Smooth muscle cell (in vitro differentiated cells): ENCODE data around the gene SRBD1. TPM values are rescaled to one million over a fixed set of nuclear protein-coding genes. Genes with fewer than 3 reads are reported as not detected.

Experiments used
- DNase-seq: peaks from one replicate; lab custom pipeline; 2025; ENCODE audit not compliant: unreplicated experiment; lab: John Stamatoyannopoulos, UW
- H2AFZ ChIP-seq: fragments of 200-600 bp; sonication (generic); 2 replicates; pipeline ENCODE4 v1.6.0; 2016; ENCODE audit warnings: antibody characterized with exemption, low read depth, mild to moderate bottlenecking
- H3F3A ChIP-seq: fragments of 200-600 bp; sonication (generic); 2 replicates; pipeline ENCODE4 v1.6.0; 2017; ENCODE audit warnings: antibody characterized with exemption, low read depth
- H3K27ac ChIP-seq: fragments of 200-600 bp; sonication (generic); 2 replicates; pipeline ENCODE4 v1.5.1; 2016; ENCODE audit warnings: low read depth, mild to moderate bottlenecking
- H3K27me3 ChIP-seq: fragments of 200-600 bp; sonication (generic); 2 replicates; pipeline ENCODE4 v1.6.1; 2016; ENCODE audit warnings: low read depth, mild to moderate bottlenecking
- H3K36me3 ChIP-seq: fragments of 200-600 bp; sonication (generic); 2 replicates; pipeline ENCODE4 v1.5.1; 2016; ENCODE audit warnings: low read depth
- H3K4me1 ChIP-seq: fragments of 200-600 bp; sonication (generic); 2 replicates; pipeline ENCODE4 v1.5.1; 2016; ENCODE audit warnings: low read depth
- H3K4me2 ChIP-seq: fragments of 200-600 bp; sonication (generic); 2 replicates; pipeline ENCODE4 v1.6.0; 2016; ENCODE audit warnings: mild to moderate bottlenecking
- H3K4me3 ChIP-seq: fragments of 200-600 bp; sonication (generic); 2 replicates; pipeline ENCODE4 v1.5.1; 2016; ENCODE audit warnings: mild to moderate bottlenecking
- H3K79me2 ChIP-seq: fragments of 200-600 bp; sonication (generic); 2 replicates; pipeline ENCODE4 v1.6.0; 2016; ENCODE audit warnings: low read depth, mild to moderate bottlenecking
- H3K9ac ChIP-seq: fragments of 200-600 bp; sonication (generic); 2 replicates; pipeline ENCODE4 v1.6.0; 2016; ENCODE audit warnings: low read depth
- H3K9me3 ChIP-seq: fragments of 200-600 bp; sonication (generic); replicated peaks from 2 replicates; pipeline ENCODE4 v1.5.1; 2016; ENCODE audit warnings: low read depth
- H4K20me1 ChIP-seq: fragments of 200-600 bp; sonication (generic); 2 replicates; pipeline ENCODE4 v1.6.0; 2016; ENCODE audit warnings: low read depth
- WGBS: methylation state at CpG from one replicate; pipeline ENCODE4 v1.1.7; 2016; ENCODE audit warnings: low lambda C conversion rate; 5-methylcytosine and 5-hydroxymethylcytosine counted together
- polyA plus RNA-seq: library from polyadenylated mRNA; unstranded; fragments of >200 nt; fragmentation: Nextera tagmentation; extraction: Ambion mirVana; gene quantifications from 2 replicates; pipeline ENCODE4 v1.2.1, GENCODE V29; 2016
- total RNA-seq: library from RNA; depleted of rRNA; stranded (reverse); fragments of >200 nt; gene quantifications from 2 replicates; pipeline ENCODE4 v1.2.3, GENCODE V29; 2014
- TF ChIP-seq, protein P1 (sequence below): fragments of 200-600 bp; sonication (generic); IDR thresholded peaks from 2 replicates; pipeline ENCODE4 v1.5.1; 2017; ENCODE audit warnings: borderline replicate concordance, mild to moderate bottlenecking, antibody characterized with exemption; ENCODE audit not compliant: insufficient read depth, poor library complexity, severe bottlenecking

SRBD1 gene, protein sequence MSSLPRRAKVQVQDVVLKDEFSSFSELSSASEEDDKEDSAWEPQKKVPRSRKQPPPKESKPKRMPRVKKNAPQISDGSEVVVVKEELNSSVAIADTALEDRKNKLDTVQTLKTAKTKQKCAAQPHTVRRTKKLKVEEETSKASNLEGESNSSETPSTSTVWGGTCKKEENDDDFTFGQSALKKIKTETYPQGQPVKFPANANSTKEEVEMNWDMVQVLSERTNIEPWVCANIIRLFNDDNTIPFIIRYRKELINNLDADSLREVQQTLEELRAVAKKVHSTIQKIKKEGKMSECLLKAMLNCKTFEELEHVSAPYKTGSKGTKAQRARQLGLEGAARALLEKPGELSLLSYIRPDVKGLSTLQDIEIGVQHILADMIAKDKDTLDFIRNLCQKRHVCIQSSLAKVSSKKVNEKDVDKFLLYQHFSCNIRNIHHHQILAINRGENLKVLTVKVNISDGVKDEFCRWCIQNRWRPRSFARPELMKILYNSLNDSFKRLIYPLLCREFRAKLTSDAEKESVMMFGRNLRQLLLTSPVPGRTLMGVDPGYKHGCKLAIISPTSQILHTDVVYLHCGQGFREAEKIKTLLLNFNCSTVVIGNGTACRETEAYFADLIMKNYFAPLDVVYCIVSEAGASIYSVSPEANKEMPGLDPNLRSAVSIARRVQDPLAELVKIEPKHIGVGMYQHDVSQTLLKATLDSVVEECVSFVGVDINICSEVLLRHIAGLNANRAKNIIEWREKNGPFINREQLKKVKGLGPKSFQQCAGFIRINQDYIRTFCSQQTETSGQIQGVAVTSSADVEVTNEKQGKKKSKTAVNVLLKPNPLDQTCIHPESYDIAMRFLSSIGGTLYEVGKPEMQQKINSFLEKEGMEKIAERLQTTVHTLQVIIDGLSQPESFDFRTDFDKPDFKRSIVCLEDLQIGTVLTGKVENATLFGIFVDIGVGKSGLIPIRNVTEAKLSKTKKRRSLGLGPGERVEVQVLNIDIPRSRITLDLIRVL
- total RNA-seq (22.5 and 23.1 TPM in 2 replicates), polyA plus RNA-seq (9.4 and 11.1 TPM in 2 replicates)

DNA sequence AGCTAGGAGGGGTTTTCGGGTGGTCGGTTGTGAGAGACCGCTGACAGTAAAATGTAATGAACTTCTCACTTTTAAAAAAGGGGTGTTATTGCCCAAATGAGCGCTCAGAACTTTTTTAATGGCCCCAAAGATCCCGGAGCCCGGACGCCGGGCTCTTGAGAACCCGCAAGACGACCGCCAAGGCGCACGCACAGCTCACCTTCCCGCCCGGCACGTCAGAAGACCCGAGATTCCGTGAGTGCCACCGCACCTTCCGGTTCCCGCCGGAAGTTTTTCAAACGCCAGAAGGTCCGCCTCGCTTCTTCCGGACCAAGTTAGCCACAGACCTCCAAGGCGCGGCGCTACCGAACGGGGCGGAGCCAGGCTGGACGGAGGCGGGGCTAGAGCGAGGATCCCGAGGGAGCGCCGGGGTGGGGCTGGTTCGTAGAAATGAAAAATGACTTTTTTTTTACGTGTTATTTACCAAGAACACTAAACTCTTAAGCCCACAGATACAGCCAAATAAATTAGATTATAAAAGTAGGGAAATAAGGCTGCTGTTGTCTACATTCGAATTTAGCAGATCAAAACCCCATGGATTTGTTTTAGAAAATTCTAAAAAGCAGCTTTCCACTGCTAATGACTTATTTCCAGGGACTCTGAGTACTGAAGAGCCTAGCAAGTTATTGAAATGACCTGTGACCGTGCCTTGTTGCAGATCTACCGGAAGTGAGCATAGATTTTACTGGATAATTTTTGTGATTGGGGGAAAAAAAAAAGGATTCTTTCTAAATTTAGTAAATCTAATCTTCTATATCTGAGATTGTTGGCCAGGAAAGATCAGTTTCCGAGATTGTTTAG lies at the start of gene SRBD1:
Gene SRBD1 (minus strand): TSS at position 248 of the 840 bp plus-strand sequence. CDS start 5,826 bp downstream, outside the sequence.
- TF ChIP-seq, protein P1, sequence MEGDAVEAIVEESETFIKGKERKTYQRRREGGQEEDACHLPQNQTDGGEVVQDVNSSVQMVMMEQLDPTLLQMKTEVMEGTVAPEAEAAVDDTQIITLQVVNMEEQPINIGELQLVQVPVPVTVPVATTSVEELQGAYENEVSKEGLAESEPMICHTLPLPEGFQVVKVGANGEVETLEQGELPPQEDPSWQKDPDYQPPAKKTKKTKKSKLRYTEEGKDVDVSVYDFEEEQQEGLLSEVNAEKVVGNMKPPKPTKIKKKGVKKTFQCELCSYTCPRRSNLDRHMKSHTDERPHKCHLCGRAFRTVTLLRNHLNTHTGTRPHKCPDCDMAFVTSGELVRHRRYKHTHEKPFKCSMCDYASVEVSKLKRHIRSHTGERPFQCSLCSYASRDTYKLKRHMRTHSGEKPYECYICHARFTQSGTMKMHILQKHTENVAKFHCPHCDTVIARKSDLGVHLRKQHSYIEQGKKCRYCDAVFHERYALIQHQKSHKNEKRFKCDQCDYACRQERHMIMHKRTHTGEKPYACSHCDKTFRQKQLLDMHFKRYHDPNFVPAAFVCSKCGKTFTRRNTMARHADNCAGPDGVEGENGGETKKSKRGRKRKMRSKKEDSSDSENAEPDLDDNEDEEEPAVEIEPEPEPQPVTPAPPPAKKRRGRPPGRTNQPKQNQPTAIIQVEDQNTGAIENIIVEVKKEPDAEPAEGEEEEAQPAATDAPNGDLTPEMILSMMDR: no peak

DNA sequence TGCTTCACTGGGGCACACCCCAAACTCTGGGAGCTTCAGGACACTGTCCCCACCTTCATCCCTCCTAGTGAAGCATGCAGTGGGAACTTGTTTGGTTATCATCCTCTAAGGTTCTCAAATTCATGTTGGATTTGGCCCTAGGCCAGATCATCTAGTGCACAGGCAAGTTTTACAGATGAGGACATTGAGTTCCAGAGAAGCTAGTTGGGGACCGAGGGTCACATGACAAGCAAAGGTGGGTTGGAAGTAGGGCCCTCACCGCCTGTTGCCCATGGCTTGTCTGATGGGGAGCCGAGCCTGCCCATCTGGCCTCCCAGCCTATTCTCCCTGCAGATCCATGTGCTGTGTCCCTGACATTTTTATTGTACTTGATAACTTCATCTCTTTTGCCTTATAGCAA lies 43.2 kb upstream of the SRBD1 start:
- Histone ChIP-seq H3K4me3 (no peak overlapping the region), H3K36me3 (no peaks in the 10 kb centered on the region), H2AFZ (no peak overlapping the region), H3F3A (peaks cover 4% of the 10 kb centered on the region), H3K4me1 (peaks cover 8% of the 10 kb centered on the region), H4K20me1 (peaks cover 67% of the 10 kb centered on the region), H3K27ac (no peak overlapping the region), H3K9ac (no peak overlapping the region), H3K9me3 (no peaks in the 10 kb centered on the region), H3K4me2 (peak overlapping the region; percentile 91), H3K79me2 (peaks cover 80% of the 10 kb centered on the region), H3K27me3 (no peaks in the 10 kb centered on the region)
- no peak for DNase-seq
- TF ChIP-seq, protein P1: no peak
- WGBS: 100% methylated on average over 3 of the region's 3 CpGs

More for the DNA sequence above, at the start of gene SRBD1:
- 5% methylated on average over 44 of the region's 44 CpGs for WGBS
- Histone ChIP-seq H3K4me2 (peak within 1 kb of the TSS; percentile 87), H3K27ac (peak within 1 kb of the TSS; percentile 79), H3K4me1 (peaks cover 6% of the 10 kb centered on the region), H3K36me3 (no peaks in the 10 kb centered on the region), H4K20me1 (peaks cover 20% of the 10 kb centered on the region), H3F3A (no peaks in the 10 kb centered on the region), H3K9me3 (no peaks in the 10 kb centered on the region), H3K9ac (peak within 1 kb of the TSS; percentile 78), H3K79me2 (peaks cover 42% of the 10 kb centered on the region), H3K27me3 (no peaks in the 10 kb centered on the region), H3K4me3 (peak within 1 kb of the TSS; percentile 82), H2AFZ (peak within 1 kb of the TSS; percentile 99)
- peak; percentile 74 for DNase-seq

DNA sequence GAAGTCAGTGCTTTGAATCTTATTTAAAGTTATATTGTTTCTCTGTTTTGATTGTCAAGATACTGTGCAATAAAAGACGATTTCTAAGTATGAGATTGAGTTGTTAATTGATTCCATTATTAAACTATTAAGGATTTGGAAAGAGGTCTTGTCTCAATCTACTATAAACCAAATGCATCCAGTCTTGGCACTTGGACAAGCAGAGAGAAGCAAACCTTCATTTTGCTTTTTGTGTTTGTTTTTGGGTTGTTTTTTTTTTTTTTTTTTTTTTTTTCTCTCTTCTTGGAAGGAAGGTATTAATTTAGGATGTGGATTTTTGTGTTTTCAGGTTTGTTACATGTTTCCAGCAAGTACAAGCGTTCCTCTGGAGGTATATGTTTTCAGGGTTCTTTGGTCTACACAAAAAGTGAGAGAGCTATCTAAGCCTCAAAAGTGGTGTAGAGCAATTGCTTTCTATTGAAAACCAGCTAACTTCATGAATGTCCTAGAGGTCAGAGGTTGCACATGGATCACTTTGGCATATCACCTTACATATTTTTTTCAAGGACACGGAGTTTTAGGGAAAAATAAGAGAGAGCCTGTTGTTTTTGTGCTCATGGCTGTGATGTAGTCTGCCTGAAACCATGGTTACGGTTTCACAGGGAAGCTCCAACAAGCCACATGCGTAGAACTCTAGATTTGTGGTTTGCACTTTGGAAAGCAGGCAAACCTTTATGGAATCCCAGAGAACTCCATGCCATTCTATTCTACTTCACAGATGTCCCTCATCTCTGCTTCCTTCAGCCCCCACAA lies 42.3 kb upstream of the SRBD1 start:
- no peak for DNase-seq
- peak overlapping the region; percentile 73 for H3K4me3 ChIP-seq
- no peaks in the 10 kb centered on the region for H3K27me3 ChIP-seq
- H2AFZ ChIP-seq: no peak overlapping the region
- no peaks in the 10 kb centered on the region for H3K36me3 ChIP-seq
- peaks cover 4% of the 10 kb centered on the region for H3F3A ChIP-seq
- H3K4me1 ChIP-seq: peaks cover 11% of the 10 kb centered on the region
- no peaks in the 10 kb centered on the region for H3K9me3 ChIP-seq
- peak overlapping the region; percentile 47 for H3K27ac ChIP-seq
- peak overlapping the region; percentile 43 for H3K9ac ChIP-seq
- WGBS: 47% methylated on average over 5 of the region's 5 CpGs
- peaks cover 71% of the 10 kb centered on the region for H3K79me2 ChIP-seq
- H3K4me2 ChIP-seq: peak overlapping the region; percentile 91
- TF ChIP-seq, protein P1: no peak
- peaks cover 60% of the 10 kb centered on the region for H4K20me1 ChIP-seq
